Keratinocyte (primary cell): ENCODE data around the gene FARSB.

Experiments
- EZH2 ChIP-seq: IDR thresholded peaks from one replicate; pipeline ENCODE4 v1.6.1; 2012; ENCODE audit warnings: inconsistent platforms, mild to moderate bottlenecking, low read length, moderate library complexity
- TF ChIP-seq, protein P1 (sequence below), 3 experiments: IDR thresholded peaks in 1 of 3; conservative IDR thresholded peaks in 1 of 3; optimal IDR thresholded peaks in 1 of 3; 2 replicates in 2 of 3; 3 replicates in 1 of 3; pipeline versions ENCODE3 to v1.5.1; 2011; ENCODE audit warnings: low read length in 3 of 3, mild to moderate bottlenecking in 3 of 3, moderate library complexity in 2 of 3, control low read depth in 1 of 3, inconsistent platforms in 1 of 3; ENCODE audit not compliant: insufficient read depth in 2 of 3; ENCODE audit errors: extremely low read depth in 1 of 3

DNA sequence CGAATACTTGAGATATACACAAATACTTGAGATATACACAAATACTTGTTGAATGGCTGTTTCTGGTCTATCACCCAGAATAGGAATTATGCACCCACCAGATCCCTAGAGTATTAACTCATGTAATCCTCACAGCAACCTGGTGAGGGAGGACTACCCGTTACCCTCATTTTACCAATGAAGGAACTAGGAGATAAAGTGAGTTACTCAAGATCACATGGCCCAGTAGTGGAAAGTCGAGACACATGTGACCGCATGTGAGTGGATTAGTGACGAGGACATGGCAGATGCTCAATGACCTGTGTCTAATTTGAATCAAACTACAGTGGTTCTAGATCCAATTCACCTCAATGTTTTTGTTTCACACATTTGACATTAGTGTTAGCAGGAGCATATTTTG, 18.0 kb upstream of the FARSB start:
- TF ChIP-seq, protein P1, sequence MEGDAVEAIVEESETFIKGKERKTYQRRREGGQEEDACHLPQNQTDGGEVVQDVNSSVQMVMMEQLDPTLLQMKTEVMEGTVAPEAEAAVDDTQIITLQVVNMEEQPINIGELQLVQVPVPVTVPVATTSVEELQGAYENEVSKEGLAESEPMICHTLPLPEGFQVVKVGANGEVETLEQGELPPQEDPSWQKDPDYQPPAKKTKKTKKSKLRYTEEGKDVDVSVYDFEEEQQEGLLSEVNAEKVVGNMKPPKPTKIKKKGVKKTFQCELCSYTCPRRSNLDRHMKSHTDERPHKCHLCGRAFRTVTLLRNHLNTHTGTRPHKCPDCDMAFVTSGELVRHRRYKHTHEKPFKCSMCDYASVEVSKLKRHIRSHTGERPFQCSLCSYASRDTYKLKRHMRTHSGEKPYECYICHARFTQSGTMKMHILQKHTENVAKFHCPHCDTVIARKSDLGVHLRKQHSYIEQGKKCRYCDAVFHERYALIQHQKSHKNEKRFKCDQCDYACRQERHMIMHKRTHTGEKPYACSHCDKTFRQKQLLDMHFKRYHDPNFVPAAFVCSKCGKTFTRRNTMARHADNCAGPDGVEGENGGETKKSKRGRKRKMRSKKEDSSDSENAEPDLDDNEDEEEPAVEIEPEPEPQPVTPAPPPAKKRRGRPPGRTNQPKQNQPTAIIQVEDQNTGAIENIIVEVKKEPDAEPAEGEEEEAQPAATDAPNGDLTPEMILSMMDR (optimal IDR thresholded peaks at IDR 0.05 in 1 of 3, IDR thresholded peaks at IDR 0.05 in 1 of 3, conservative IDR thresholded peaks at IDR 0.05 in 1 of 3; ENCODE audit: extremely low read depth in 1 of 3, insufficient read depth in 2 of 3, low read length in 3 of 3), result no peak
- TF ChIP-seq EZH2, result no peak
